Measurements from ENCODE around the gene TRH.

DNA sequence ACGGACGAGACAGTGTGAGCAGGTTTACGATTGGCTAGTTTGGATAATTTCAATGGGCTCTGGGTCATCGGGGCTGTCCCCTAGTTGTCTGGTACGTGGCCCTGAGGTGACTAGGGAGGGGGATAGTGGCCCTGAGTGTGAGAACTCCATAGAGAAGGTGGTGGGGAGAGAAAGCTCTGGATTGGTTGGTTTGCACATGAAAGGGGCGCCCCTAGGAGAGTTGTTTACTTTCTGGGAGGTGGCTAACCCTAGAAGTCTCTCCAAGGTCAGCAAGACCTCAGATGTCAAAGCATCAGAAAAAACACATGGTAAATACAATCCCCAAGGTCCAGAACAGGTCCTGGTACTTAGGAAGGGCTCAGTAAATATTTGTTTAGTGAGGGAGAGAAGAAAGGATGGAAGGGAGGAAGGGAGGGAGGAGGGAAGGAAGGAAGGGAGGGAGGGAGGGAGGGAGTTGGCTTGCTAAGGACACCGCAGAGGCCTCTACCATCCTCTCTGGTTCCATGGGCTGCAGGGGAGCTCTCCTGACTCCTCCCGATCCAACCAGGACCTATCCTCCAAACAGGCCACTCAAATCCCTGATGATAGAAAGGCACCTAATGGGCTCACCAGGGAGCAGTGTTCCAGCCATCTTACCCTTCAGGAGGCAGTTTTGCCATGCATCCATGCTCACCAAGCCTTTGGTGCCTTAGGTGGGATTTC, 3.0 kb upstream of the TRH start:
- TF ChIP-seq, protein P1, sequence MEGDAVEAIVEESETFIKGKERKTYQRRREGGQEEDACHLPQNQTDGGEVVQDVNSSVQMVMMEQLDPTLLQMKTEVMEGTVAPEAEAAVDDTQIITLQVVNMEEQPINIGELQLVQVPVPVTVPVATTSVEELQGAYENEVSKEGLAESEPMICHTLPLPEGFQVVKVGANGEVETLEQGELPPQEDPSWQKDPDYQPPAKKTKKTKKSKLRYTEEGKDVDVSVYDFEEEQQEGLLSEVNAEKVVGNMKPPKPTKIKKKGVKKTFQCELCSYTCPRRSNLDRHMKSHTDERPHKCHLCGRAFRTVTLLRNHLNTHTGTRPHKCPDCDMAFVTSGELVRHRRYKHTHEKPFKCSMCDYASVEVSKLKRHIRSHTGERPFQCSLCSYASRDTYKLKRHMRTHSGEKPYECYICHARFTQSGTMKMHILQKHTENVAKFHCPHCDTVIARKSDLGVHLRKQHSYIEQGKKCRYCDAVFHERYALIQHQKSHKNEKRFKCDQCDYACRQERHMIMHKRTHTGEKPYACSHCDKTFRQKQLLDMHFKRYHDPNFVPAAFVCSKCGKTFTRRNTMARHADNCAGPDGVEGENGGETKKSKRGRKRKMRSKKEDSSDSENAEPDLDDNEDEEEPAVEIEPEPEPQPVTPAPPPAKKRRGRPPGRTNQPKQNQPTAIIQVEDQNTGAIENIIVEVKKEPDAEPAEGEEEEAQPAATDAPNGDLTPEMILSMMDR (IDR thresholded peaks at IDR 0.05; ENCODE audit: poor library complexity), result no peak
- TF ChIP-seq EZH2 (IDR thresholded peaks at IDR 0.05; ENCODE audit: borderline replicate concordance) (no peak), EZH2phosphoT487 (IDR thresholded peaks at IDR 0.05; ENCODE audit: low read depth, severe bottlenecking, unreplicated experiment) (no peak)

All from hepatocyte (in vitro differentiated cells).